Upper lobe of left lung (tissue), 6 donors: ENCODE results near the gene CD276. TPM values are rescaled to one million over a fixed set of nuclear protein-coding genes. Genes with fewer than 3 reads are reported as not detected.

Source experiments
- ATAC-seq, 2 donors: fragments of 200-7000 bp; cut with Tn5 transposase; one replicate each; pipeline ENCODE4 v1.9.1; 2022; ENCODE audit warnings: mild to moderate bottlenecking in 2 of 2, moderate library complexity in 2 of 2; ENCODE audit not compliant: low FRiP score in 2 of 2
- DNase-seq, 2 donors: peaks; one replicate each; pipeline ENCODE4 v3.0.0-alpha.2; 2019 to 2020
- H3K27ac ChIP-seq, 4 donors: fragments of 200-600 bp; sonication (generic); one replicate each; pipeline ENCODE4 v1.5.1; 2016 to 2019
- H3K27me3 ChIP-seq, 4 donors: fragments of 200-600 bp; sonication (generic); one replicate each; pipeline ENCODE4 v1.5.1; 2017 to 2019
- H3K36me3 ChIP-seq, 4 donors: fragments of 200-600 bp; sonication (generic); one replicate each; pipeline ENCODE4 v1.5.1; 2016 to 2019
- H3K4me1 ChIP-seq, 4 donors: fragments of 200-600 bp; sonication (generic); one replicate each; pipeline ENCODE4 v1.5.1; 2018 to 2019
- H3K4me3 ChIP-seq, 4 donors: fragments of 200-600 bp; sonication (generic); one replicate each; pipeline ENCODE4 v1.5.1; 2017 to 2019; ENCODE audit warnings: mild to moderate bottlenecking in 2 of 4, moderate library complexity in 1 of 4
- H3K9me3 ChIP-seq, 4 donors: fragments of 200-600 bp; sonication (generic); one replicate each; pipeline ENCODE4 v1.5.1; 2018 to 2019
- EP300 ChIP-seq, 4 donors: sonication (generic); formaldehyde crosslinking; IDR thresholded peaks; one replicate each; pipeline ENCODE4 v1.5.1; 2017; ENCODE audit warnings: antibody characterized with exemption in 4 of 4, control low read depth in 2 of 4
- POLR2A ChIP-seq, 4 donors: fragments of 450-650 bp; IDR thresholded peaks; one replicate each; pipeline ENCODE4 v1.5.1; 2016 to 2017; ENCODE audit warnings: antibody characterized with exemption in 4 of 4, mild to moderate bottlenecking in 2 of 4
- POLR2AphosphoS5 ChIP-seq, 2 donors: sonication (generic); formaldehyde crosslinking; IDR thresholded peaks; one replicate each; pipeline ENCODE4 v1.5.1; 2017; ENCODE audit warnings: antibody characterized with exemption in 2 of 2
- WGBS, 2 donors: methylation state at CpG; one replicate each; pipeline ENCODE4 v1.1.5; 2017 to 2018; 5-methylcytosine and 5-hydroxymethylcytosine counted together
- total RNA-seq, 6 donors: library from RNA; depleted of rRNA in 4 of 6; stranded (reverse); fragments of >200 nt in 4 of 6; gene quantifications; one replicate each; pipeline versions ENCODE4 v1.1.0 to v1.2.1, GENCODE V29; 2016 to 2021
- TF ChIP-seq, protein P1 (sequence below), 6 experiments: fragments of 450-650 bp in 4 of 6; fragments of 200-600 bp in 2 of 6; sonication (generic) in 2 of 6; IDR thresholded peaks; one replicate each; pipeline ENCODE4 v1.5.1; 2016 to 2019; ENCODE audit warnings: antibody characterized with exemption in 6 of 6
- donor health status: DM: no; HTN: no; CAD: no; lungs with moderate emphysema.
- donor health status: DM: no; HTN: yes; CAD: no; lungs with severe emphysema.

The CD276 gene
- total RNA-seq, 6 donors from 2014 or later: 32.2 to 83.6 (median 65.8) TPM

DNA sequence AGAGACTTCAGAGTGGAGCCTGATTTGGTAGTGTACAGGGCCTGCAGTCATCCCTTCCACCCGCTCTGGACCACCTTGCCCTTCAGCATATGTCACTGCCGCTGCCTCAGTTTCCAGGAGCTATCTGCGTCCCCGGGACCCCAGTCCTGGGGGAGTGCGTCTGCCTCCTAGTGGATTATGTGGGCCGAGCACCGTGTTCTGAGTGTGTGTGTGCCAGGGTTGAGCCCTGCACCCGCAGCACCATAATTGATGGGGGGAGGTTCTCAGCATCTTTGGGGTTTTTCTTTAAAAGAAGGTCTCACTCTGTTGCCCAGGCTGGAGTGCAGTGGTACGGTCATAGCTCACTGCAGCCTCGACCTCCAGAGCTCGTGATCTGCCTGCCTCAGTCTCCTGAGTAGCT is 33.6 kb downstream of the CD276 start:
- no peak for DNase-seq
- H3K27ac ChIP-seq: no peak overlapping the region
- ATAC-seq: no peak
- peaks cover 0 to 12% (median 12%) of the 10 kb centered on the region in 4 donors for H3K36me3 ChIP-seq
- WGBS, 2 donors: 74 to 76% methylated on average over 6 to 11 of the region's 11 CpGs
- TF ChIP-seq, protein P1, sequence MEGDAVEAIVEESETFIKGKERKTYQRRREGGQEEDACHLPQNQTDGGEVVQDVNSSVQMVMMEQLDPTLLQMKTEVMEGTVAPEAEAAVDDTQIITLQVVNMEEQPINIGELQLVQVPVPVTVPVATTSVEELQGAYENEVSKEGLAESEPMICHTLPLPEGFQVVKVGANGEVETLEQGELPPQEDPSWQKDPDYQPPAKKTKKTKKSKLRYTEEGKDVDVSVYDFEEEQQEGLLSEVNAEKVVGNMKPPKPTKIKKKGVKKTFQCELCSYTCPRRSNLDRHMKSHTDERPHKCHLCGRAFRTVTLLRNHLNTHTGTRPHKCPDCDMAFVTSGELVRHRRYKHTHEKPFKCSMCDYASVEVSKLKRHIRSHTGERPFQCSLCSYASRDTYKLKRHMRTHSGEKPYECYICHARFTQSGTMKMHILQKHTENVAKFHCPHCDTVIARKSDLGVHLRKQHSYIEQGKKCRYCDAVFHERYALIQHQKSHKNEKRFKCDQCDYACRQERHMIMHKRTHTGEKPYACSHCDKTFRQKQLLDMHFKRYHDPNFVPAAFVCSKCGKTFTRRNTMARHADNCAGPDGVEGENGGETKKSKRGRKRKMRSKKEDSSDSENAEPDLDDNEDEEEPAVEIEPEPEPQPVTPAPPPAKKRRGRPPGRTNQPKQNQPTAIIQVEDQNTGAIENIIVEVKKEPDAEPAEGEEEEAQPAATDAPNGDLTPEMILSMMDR (IDR thresholded peaks at IDR 0.05): no peak
- TF ChIP-seq POLR2A (IDR thresholded peaks at IDR 0.05): no peak
- no peak for TF ChIP-seq POLR2AphosphoS5 (IDR thresholded peaks at IDR 0.05)
- TF ChIP-seq EP300 (IDR thresholded peaks at IDR 0.05): no peak
- H3K27me3 ChIP-seq: no peaks in the 10 kb centered on the region
- H3K4me3 ChIP-seq: no peak overlapping the region
- H3K4me1 ChIP-seq: peaks cover 0 to 13% (median 9%) of the 10 kb centered on the region in 4 donors
- H3K9me3 ChIP-seq: no peaks in the 10 kb centered on the region

DNA sequence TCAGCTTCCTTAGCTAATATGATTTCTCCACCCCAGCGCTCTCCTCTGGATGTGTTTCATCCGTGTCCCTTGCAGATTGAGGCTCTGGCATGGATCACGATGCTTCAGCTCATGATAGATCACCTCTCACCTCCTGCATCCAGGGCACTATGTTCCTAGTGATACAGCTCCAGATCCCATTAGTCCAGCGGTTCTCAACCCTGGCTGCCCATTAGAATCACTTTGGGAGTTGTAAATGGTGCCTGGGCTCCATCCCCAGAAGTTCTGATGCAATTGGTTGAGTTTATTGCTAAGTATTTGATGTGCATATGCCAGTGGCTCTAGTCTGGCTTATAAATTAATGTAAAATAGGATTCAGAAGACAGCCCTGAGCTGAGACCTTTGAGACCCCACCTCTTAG is 34.5 kb downstream of the CD276 start:
- no peak overlapping the region for H3K4me3 ChIP-seq
- peaks cover 0 to 3% (median 3%) of the 10 kb centered on the region in 4 donors for H3K36me3 ChIP-seq
- H3K27me3 ChIP-seq: no peaks in the 10 kb centered on the region
- WGBS, 2 donors: 82 to 84% methylated on average over 4 of the region's 4 CpGs
- DNase-seq (no peak), ATAC-seq (no peak)
- H3K9me3 ChIP-seq: no peaks in the 10 kb centered on the region
- TF ChIP-seq POLR2A (IDR thresholded peaks at IDR 0.05) (no peak), POLR2AphosphoS5 (IDR thresholded peaks at IDR 0.05) (no peak), EP300 (IDR thresholded peaks at IDR 0.05) (no peak)
- TF ChIP-seq, protein P1 (IDR thresholded peaks at IDR 0.05): no peak
- peaks cover 0 to 13% (median 9%) of the 10 kb centered on the region in 4 donors for H3K4me1 ChIP-seq
- no peak overlapping the region for H3K27ac ChIP-seq

DNA sequence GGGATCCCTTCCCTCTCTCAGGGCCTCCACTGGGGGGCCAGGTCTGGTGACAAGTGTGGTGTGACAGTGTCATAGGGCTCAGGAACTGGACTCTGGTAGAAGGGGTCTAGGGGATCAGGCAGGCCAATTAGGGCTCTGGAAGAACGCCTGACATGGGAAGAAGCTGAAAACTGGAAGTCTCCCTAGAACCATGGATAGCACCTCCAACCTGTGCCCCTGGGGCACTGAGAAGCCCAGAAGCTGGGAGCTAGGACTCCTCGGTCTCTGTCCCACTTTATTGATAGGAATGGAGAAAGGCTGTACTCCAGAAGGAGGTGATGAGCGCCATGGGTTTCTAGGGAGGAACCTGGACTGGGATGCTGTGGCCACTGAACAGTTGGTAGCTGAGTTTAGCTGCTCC is 38.2 kb downstream of the CD276 start:
- H3K36me3 ChIP-seq: no peaks in the 10 kb centered on the region
- 87 to 93% methylated on average over 3 of the region's 3 CpGs for WGBS, 2 donors
- no peaks in the 10 kb centered on the region for H3K27me3 ChIP-seq
- H3K4me1 ChIP-seq: no peaks in the 10 kb centered on the region
- H3K4me3 ChIP-seq: no peak overlapping the region
- TF ChIP-seq POLR2AphosphoS5 (IDR thresholded peaks at IDR 0.05) (no peak), POLR2A (IDR thresholded peaks at IDR 0.05) (no peak), EP300 (IDR thresholded peaks at IDR 0.05) (no peak)
- TF ChIP-seq, protein P1 (IDR thresholded peaks at IDR 0.05): no peak
- H3K9me3 ChIP-seq: no peaks in the 10 kb centered on the region
- no peak for DNase-seq
- H3K27ac ChIP-seq: no peak overlapping the region
- no peak for ATAC-seq

GRCh38 chr15:73723191-73723590 is 39.0 kb downstream of the CD276 start:
- no peak overlapping the region for H3K4me3 ChIP-seq
- no peak overlapping the region for H3K27ac ChIP-seq
- H3K9me3 ChIP-seq: no peaks in the 10 kb centered on the region
- no peaks in the 10 kb centered on the region for H3K4me1 ChIP-seq
- TF ChIP-seq, protein P1 (IDR thresholded peaks at IDR 0.05): no peak
- no peak for TF ChIP-seq EP300 (IDR thresholded peaks at IDR 0.05)
- TF ChIP-seq POLR2A (IDR thresholded peaks at IDR 0.05): no peak
- no peak for TF ChIP-seq POLR2AphosphoS5 (IDR thresholded peaks at IDR 0.05)
- H3K36me3 ChIP-seq: no peaks in the 10 kb centered on the region
- no peaks in the 10 kb centered on the region for H3K27me3 ChIP-seq
- DNase-seq (no peak), ATAC-seq (peak in 1 of 2 donors; percentile 41)
- 40 to 43% methylated on average over 4 of the region's 4 CpGs for WGBS, 2 donors

DNA sequence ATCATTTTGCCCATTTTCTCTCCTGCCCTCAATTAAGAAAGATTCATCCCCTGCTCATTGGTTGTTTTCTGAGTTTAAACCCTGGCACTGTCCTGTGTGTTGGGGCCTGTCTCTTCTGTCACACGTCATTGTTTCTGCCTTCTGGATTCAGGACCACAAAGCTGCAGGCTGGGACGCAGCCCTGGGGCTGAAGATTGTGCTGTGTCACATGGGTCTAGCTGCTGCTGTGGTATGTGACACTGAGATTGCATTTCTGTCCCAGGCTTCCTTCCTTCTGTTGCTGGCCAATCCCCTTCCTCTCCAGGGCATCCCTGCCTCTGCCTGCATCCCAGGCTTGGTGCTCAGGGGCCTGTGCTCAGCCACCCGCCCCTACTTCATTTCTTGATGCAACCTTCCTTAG is 40.0 kb downstream of the CD276 start:
- Histone ChIP-seq H3K27me3 (no peaks in the 10 kb centered on the region), H3K4me1 (no peaks in the 10 kb centered on the region), H3K27ac (no peak overlapping the region), H3K36me3 (no peaks in the 10 kb centered on the region), H3K4me3 (no peak overlapping the region), H3K9me3 (no peaks in the 10 kb centered on the region)
- TF ChIP-seq EP300 (IDR thresholded peaks at IDR 0.05): no peak
- TF ChIP-seq POLR2AphosphoS5 (IDR thresholded peaks at IDR 0.05): no peak
- TF ChIP-seq POLR2A (IDR thresholded peaks at IDR 0.05): no peak
- TF ChIP-seq, protein P1 (IDR thresholded peaks at IDR 0.05): no peak
- DNase-seq (no peak), ATAC-seq (no peak)
- WGBS, 2 donors: 39 to 62% methylated on average over 3 of the region's 3 CpGs
